ENCODE measurements around the gene UTP18. TPM values are rescaled to one million over a fixed set of nuclear protein-coding genes. Genes with fewer than 3 reads are reported as not detected.

The UTP18 gene
- total RNA-seq (2014; rRNA removed; shearing (Covaris generic)): 65.9 and 67.3 TPM in 2 replicates

DNA sequence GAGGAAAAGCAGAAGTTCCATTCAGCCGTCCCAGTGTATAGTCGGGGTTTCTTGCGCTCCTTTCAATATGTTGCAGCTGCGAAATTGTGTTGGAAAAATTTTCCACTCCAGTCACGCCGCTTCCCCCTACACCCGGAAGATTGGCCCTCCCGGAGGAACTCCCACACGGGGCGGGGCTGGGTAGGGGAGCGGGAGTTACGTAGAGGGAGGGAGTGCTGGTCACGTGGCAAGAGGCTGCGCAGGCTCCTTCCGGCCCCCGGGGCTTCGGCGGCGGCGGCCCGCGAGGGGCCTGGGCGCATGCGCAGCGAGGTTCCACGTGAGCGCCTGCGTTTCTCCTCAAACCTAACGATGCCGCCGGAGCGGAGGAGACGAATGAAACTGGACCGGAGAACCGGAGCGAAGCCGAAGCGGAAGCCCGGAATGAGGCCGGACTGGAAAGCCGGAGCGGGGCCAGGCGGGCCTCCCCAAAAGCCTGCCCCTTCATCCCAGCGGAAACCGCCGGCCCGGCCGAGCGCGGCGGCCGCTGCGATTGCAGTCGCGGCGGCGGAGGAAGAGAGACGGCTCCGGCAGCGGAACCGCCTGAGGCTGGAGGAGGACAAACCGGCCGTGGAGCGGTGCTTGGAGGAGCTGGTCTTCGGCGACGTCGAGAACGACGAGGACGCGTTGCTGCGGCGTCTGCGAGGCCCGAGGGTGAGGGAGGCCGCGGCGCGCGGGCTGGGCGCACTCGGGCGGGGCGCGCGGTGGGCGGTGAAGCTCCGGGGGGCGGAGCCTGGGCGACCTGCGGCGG is at the start of gene UTP18:
Gene UTP18 (plus strand): TSS at position 310 of the 787 bp plus-strand sequence. CDS start 39 bp downstream, at position 349.

DNA sequence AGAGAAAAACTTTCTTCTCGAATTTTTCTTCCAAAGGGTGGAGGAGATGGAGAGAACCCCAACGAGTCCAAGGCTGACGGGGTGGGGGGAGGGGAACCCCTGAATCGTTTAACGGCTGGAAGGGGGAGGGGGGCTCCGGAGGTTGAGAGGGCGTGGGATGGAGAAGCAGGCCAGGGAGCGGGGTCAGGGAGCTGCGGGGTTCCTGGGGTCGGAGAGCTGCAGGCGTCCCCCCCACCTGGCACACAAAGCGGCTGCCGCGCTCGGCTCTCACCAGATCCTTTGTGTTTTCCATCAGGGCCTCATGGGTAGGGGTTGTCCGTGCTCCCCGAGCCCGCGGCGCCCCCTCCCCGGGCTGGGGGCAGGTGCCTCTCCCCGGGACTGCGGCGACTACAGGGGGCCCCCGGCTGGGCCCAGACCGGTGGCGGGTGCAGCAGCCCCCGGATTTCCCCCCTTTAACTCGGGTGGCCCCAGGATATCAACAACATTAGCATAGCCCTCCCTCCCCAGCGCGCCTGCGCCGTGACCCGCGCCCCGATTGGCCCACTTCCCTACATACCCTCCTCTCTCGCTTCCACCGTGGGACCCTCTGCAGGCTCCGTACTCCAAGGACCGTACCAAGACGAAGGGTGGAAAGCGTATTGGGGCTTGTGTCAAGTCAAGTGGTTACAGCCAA is 646 bp upstream of the UTP18 start, which contains the start of gene MBTD1:
Gene MBTD1 (minus strand): TSS at position 486 of the 673 bp plus-strand sequence. CDS start 34,888 bp downstream, outside the sequence.

Other genes with a start within 250 kb of the UTP18 start
- gene SPAG9, start 139.7 kb upstream of the UTP18 start, total RNA-seq (2014; rRNA removed; shearing (Covaris generic)): 52.4 and 58.2 TPM in 2 replicates
- gene NME1, start 107.0 kb upstream of the UTP18 start, total RNA-seq (2014; rRNA removed; shearing (Covaris generic)): 394 and 398 TPM in 2 replicates
- 706 and 716 TPM in 2 replicates for gene NME2, start 94.1 kb upstream of the UTP18 start, total RNA-seq (2014; rRNA removed; shearing (Covaris generic))
- 8.2 and 12.3 TPM in 2 replicates for gene MBTD1, start 497 bp upstream of the UTP18 start, total RNA-seq (2014; rRNA removed; shearing (Covaris generic))

Data from A375 (cell line).